NCI-H146 (cell line): ENCODE measurements around the gene OPN4.
"Not testable (repeated sequence)": the region's sequence is repeated elsewhere in the genome, so short reads cannot be mapped to it uniquely, and the experiment has no call there.

Source experiments
- DNase-seq: peaks from one replicate; lab custom pipeline; 2025; lab: John Stamatoyannopoulos, UW

The OPN4 gene, protein sequence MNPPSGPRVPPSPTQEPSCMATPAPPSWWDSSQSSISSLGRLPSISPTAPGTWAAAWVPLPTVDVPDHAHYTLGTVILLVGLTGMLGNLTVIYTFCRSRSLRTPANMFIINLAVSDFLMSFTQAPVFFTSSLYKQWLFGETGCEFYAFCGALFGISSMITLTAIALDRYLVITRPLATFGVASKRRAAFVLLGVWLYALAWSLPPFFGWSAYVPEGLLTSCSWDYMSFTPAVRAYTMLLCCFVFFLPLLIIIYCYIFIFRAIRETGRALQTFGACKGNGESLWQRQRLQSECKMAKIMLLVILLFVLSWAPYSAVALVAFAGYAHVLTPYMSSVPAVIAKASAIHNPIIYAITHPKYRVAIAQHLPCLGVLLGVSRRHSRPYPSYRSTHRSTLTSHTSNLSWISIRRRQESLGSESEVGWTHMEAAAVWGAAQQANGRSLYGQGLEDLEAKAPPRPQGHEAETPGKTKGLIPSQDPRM

DNA sequence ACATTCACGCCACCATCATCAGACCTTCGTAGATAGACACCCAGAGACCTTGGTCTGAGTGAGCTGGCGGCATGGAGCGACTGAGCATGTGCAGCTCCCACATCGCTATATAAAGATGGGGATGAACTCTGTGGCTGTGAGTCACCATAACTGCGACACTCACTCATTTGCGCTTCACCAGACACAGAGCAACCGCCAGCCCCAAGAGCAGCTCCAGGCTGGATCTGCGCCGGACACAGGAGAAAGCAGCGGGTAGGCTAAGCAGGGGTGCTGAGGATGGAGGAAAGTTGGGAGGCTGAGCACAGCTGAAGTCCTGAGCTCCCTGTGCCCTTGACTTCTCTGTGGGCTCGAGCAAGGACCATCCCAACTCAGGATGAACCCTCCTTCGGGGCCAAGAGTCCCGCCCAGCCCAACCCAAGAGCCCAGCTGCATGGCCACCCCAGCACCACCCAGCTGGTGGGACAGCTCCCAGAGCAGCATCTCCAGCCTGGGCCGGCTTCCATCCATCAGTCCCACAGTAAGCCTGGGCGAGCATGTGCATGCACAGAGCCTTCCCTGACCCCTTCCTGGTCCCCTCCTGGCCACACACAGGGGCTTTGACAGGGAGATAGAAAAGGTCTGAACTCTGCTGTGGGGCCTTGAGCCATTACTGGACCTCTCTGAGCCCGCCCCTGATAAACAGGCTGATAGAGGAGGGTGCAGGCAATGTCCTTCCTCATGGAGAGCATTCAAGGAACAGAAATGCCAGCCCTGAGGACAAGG, at the start of gene OPN4:
Gene OPN4 (plus strand): TSS at position 137 of the 762 bp plus-strand sequence. CDS start 237 bp downstream, at position 374.
- no peak for DNase-seq

DNA sequence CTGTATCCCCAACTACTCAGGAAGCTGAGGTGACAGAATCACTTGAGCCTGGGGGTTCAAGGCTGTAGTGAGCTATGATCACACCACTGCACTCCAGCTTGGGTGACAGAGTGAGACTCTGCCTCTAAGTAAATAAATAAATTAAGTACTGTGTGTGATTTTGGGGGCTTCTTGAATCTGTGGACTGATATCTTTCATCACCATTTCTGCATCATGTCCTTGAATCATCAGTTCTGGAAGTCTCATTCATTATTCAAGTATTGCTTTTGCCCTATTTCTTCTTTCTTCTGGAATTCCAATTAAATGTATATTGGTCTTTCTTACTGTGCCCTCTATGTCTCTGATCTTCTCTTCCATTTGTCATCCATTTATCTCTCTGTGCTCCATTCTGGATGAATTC, 46.7 kb upstream of the OPN4 start:
- no peak for DNase-seq

DNA sequence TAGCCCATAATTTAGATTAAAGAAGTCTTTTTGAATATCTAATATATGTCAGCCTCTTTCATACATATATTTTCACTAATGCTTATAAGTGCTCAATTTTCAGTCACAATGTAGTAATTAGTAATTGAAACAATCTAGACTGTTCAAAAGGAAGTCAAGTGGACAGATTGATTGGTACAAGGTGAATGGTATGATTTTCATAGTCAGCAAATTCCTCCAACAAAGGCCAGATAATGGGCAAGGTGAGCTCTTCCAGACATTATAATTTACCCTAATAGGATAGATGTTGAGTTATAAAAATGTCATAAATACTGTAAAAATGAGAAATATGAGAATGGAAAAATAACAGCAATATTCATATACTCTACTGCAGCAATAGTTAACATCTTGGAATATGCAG, 44.4 kb upstream of the OPN4 start:
- no peak for DNase-seq

DNA sequence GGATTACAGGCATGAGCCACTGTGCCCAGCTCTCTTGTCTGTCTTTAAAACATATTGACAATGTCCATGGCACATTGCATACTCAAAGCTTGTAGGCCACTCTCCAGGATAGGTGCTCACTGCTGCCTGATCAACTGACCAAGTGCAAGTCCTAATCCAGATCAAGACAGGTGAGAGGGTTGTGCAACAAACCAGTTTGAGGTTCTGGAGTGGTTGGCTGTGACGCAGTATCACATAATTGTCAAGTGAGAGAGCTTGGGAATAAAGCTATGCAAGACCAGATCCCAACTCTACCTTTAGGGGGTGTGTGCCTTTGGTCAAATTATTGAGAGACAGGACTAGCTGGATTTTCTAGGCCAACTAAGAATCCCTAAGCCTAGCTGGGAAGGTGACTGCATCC, 43.0 kb upstream of the OPN4 start:
- DNase-seq: no peak

DNA sequence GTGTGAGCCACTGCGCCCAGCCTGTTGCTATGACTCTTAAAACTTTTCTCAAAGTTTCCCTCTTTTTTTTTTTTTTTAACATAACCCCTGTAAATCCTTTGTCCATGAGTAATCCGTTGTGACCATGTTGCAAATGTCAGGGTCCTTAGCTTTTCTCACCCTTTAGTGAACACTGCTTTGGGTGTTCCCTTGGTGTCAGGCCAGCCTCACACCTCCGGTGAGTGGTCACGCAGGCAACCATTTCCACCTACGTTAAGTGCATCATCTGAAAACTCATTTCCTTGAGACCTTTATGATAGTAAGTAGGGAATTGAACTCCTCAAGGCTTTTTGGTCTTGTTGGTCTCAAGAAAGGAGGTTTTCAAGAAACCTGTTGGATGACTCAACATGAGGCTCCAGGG, 41.3 kb upstream of the OPN4 start:
- DNase-seq: no peak

DNA sequence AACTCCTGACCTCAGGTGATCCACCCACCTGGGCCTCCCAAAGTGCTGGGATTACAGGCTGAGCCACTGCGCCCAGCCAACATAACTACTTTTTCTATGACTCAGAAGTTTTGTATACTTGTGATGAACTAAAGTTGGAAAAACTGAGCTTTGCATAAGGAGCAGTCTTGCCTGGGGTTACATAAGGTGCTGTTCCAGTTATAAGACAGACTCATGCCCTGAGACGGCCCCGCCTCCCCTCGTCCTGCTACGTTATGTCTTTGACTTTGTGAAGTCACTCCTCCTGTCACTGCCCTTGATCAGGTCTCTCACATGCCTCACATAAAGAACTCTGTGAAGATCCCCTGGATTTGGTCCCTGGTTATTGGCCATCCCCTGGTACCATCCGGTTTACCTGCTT, 40.4 kb upstream of the OPN4 start:
- no peak for DNase-seq

DNA sequence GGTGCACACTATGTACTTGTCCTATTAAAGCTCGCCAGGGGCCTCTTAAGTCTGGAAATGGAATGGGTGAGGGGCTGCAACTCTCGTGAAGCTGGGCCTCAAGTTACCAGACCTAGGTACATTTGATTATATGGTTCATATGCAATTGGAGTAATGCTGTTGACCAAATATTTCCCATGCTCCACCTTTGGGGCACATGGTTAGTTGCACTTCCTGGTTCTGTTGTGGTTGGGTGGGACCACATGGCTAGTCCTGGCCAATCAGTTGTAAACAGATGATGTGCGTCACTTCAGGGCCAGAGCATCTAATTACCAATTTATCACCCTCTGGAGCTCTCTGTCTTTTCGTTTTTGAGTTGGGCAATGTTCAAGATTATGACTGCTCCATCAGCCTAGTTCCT, 39.5 kb upstream of the OPN4 start:
- DNase-seq: no peak

DNA sequence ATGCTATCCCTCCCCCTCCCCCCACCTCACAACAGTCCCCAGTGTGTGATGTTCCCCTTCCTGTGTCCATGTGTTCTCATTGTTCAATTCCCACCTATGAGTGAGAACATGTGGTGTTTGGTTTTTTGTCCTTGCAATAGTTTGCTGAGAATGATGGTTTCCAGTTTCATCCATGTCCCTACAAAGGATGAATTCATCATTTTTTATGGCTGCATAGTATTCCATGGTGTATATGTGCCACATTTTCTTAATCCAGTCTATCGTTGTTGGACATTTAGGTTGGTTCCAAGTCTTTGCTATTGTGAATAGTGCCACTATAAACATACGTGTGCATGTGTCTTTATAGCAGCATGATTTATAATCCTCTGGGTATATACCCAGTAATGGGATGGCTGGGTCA, 37.1 kb upstream of the OPN4 start:
- not testable (repeated sequence) for DNase-seq

DNA sequence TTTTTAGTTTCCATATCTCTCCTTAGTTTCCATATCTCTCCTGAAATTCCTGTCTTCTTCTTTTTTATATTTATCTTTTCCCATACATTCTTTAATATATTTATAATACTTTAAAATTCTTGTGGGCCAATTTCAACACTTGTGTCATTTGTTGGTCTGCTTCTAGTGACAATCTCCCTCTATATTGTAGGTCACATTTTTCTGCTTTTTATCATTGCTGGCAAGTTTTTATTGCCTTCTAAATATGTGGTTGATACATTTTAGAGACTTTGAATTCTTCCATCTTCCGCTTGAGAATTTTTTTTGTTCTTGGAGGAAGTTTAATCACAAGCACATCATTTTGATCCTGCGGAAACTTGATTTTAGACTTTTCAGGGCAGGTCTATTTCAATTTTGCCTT, 26.0 kb upstream of the OPN4 start:
- no peak for DNase-seq

DNA sequence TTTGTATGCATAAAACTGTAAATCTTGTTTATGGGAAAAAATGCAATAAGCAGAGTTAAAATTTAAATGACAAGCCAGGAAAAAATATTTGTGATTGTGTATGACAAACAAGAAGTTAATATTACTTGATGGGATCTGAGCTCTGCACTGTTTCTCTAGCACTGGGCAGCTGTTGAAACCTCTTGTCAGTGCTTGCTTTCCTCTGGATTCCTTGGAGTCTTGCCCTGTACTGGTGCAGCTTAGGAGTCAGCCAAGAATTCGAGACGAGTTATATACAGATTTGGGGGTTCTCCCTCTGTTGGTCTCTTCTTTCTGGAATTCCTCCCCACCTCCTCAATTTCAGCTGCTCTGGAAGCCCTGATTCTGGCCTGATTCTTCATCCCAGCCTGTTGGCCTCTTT, 24.3 kb upstream of the OPN4 start:
- DNase-seq: no peak

DNA sequence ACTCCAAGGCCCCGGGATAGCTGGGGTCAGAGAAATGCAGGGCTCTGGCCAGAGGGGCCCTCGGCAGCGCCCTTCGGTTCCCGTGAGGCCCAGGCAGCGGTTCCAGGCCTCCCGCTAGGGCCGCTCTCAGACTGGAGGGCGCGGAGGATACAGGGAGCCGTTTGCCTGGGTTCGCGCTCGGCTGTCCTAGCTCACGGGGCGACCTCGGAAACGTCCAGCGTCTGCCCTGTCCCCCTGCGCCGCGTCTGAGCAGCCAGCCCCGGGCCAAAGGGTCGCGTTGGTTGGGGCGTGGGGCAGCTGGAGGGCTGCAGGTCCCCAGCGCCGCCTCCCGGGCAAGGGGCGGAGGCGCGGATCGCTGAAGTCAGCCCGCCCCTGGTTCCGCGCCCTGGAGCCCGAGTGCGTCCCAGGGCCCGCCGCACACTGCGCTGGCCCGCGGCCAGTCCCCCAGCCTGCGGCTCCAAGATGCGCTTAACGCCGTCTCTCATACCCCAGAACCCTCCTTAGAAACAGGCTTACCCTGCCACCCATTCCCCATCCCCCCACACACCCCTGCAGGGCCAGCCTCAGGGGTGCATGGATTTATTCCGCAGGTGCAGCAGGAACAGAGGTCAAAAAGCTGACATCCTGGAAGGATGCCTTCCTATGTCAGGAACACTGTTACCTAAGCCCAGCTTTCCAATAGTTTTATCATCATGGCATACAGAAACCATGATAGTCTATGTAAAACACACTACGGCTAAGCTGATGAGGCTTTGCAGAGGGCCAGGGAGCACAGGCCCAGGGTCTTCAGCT, 22.1 kb upstream of the OPN4 start:
- DNase-seq: peak; percentile 77

DNA sequence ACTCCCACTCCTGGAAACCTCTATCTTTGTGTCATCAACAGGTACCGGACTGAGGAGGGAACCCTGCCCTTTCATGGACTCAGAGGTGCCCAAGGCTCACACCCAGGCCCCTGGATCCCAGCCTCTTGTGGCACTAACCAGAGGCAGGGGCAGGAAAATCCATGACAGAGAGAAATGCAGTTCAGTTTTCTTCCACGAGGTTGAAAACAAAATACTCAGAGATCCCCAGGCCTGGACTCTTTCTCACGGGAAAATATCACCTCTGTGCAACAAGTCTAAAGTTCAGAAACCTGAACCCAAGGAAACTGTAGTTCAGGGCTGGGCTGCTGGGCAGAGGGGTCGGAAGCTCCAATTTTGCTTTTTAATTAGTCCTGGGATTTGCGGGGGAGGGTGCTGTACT, 21.4 kb upstream of the OPN4 start:
- DNase-seq: no peak

DNA sequence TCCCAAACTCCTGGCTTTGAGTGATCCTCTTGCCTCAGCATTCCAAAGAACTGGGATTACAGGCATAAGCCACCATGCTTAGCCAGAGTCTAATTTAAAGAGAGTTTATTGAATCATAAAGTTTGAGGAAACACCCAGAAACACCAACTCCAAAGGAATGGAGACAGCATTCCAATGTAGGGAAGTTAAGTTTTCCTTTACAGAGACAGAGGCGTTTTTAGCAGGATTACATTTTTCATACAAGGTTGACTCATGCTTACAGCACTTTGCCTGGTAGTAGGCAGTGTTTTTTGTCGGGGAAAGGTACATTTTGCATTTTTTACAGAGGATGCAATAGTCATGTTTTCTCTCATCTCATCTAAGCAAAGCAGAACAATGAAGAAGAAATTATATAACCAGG, 18.9 kb upstream of the OPN4 start:
- DNase-seq: no peak

DNA sequence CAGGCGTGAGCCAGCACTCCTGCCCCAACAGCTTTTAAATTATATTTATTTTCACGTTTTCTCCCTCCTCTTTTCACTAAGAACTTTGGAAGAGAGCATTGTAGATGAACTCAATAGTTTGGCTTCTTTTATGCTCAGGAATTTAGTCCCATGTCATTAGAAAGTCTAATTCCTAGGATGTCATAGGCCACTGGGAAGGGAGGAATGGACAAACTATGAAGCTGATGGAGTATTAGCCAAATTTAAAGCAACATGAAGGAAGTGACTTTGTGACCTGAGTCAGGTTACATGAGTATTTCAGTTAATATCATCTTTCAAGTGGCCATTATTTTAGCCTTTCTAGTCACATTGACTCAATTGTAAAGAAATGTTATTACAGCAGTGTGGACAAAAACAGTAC, 18.0 kb upstream of the OPN4 start:
- no peak for DNase-seq

DNA sequence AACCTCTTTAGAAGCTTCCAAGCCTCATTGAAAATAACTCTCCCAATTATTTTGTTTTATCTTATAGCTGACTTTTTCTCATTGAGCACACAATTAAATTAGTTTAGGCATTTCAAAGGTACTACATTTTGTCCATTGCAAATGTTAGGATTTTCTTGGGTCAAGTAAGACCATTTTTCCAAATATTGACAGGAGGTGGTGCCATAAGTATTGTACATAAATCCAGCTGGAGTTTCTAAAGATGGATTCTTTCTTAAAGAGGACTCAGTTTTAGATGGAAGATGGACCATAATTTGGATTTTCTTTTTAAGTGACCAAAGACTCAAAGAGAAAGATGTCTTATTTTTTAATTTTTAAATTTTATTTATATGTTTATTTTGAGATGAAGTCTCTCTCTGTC, 12.3 kb upstream of the OPN4 start:
- no peak for DNase-seq

DNA sequence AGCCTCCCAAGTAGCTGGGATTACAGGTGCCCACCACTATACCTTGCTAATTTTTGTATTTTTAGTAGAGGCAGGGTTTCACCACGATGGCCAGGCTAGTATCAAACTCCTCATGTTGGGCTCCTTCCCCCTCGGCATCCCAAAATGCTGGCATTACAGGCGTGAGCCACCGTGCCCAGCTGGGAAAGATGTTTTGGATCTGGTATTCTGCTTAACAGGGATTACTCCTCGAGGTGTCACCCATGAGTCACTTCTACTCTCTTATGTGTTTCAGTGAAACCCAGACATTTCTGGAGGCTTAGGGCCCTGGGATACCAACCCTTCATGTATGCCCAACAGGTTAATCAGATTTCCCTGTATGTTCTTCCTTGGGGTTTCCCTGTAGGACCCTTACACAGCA, 11.8 kb upstream of the OPN4 start:
- no peak for DNase-seq

DNA sequence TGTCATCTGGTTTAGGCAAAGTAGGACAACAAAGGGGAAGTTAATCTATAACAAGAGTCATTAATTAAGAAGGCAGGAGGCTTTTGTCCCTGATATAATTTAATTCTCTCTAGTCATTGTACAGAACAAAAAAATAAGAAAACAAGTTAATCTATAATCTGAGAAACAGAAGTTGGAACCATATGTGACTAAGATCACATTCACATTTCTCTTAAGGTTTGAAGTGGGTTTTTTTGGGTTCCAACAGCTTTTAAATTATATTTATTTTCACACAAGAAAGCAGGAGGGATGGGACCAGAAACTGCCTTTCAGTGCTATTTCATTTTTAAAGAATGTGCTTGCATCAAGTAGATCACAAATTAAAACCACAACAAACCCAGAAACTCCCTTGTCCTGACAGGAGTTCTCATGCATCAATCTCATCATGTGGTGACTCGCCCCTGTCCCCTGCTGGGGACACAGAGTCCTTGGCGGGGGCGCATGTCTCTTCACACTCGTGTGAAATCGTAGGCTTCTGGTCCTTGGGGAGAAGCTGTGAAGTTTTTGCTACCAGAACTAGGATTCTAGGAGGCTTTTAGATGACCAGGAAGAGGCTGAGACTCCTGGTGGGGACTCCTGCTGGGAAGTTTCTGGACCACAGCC, 10.1 kb upstream of the OPN4 start:
- no peak for DNase-seq

DNA sequence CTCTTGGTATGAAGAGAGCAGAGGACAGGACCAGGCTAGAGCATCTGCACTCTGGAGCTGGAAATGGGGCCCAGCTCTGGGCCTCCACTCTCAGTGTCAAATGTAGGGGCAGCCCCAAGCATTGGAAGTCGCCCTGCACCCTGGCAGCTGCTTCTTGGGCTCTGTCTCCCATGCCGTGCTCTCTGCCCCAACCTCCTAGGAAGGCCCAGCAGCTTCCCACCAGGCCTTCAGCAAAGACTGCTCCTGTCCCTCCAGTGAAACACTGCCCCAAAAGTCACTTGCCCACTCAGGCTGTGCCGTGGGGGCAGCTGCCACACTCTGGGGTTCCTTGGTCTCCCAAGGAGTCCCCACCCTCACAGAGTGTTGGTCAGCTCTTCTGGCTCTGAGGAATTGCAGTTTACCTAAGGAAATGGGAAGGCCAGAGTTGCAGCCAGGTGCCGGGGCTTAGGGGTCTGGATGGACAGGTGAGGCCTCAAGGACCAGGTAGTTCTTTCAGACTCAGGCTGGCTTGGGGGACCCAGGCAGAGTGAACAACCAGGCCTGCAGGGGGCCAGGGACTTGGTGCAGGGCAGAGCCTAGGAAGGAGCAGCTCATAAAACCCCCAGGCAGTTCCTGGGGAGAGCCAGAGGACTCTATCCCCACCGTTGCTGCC, 9.4 kb upstream of the OPN4 start:
- no peak for DNase-seq

DNA sequence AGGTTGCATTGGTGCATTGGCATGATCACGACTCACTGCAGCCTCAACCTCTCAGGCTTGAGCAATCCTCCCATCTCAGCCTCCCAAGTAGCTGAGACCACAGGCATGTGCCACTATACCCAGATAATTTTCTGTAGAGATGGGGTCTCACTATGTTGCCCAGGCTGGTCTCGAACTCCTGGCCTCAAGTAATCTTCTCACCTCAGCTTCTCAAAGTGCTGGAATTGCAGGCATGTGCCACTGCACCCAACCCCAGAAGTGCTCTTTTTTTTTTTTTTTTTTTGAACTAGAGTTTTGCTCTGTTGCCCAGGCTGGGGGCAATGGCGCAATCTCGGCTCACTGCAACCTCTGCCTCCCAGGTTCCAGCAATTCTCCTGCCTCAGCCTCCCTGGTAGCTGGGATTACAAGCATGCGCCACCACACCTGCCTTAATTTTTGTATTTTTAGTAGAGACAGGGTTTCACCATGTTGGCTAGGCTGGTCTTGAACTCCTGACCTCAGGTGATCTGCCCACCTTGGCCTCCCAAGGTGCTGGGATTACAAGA, 8.7 kb upstream of the OPN4 start:
- not testable (repeated sequence) for DNase-seq

DNA sequence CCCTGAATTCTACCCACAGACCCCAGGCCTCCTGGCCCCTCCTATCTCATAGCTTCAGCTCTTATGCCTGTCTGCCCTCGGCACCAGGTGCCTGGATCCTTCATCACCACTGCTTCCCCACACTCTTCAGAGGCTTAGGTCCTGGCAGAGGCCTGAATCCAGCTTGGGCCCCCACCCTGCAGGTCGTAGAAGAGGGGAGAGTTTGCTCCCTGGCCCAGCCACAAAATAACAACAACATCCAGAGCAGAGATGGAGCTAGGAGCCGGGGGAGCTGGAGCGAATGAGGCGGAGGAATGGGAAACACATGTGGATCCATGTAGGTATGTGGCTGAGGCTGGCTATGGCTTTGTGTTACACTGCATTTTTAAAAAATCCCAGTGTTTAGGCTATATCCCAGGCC, 7.8 kb upstream of the OPN4 start:
- no peak for DNase-seq

DNA sequence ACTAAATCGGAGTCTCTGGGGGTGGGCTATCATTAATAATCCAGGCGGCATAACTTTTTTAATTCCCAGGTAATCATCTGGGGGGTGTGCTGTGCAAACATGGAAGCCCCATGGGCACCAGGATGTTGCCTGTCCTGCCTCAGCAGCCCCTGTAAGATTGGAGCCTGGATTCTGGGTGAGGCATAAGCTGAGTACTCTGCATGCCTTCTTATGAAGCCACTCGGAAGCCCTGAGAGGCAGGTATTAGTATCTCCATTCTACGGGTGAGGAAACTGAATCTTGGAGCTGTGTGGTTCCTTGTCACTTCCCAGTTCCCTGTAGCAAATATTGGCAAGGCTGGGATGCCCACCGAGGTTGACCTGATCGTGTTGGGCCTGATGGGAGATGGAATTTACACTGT, 7.4 kb upstream of the OPN4 start:
- DNase-seq: no peak
